Gastrocnemius medialis (tissue), 4 donors: ENCODE measurements around the gene PLCG1. TPM values are rescaled to one million over a fixed set of nuclear protein-coding genes. Genes with fewer than 3 reads are reported as not detected.
A peak's percentile ranks its signal among the peaks of the same experiment; 100 is the strongest.

Experiments
- ATAC-seq, 2 donors: fragments of 150-250 bp; one replicate each; pipeline ENCODE4 v1.9.1; 2016
- DNase-seq, 2 donors: peaks; one replicate each; pipeline ENCODE4 v3.0.0-alpha.2; 2019
- H3K27ac ChIP-seq, 4 donors: fragments of 200-600 bp; sonication (generic); 1 replicate in 1 of 4; 2 replicates in 3 of 4; pipeline ENCODE4 v1.5.1; 2016 to 2018; ENCODE audit warnings: mild to moderate bottlenecking in 2 of 4, moderate library complexity in 1 of 4
- H3K27me3 ChIP-seq, 3 donors: fragments of 200-600 bp; sonication (generic) in 2 of 3; 1 replicate in 1 of 3; 2 replicates in 2 of 3; pipeline versions ENCODE4 v1.5.1 to v1.6.0; 2016 to 2019; ENCODE audit warnings: mild to moderate bottlenecking in 1 of 3, moderate library complexity in 1 of 3
- H3K36me3 ChIP-seq, 2 donors: fragments of 200-600 bp; sonication (generic) in 1 of 2; one replicate each; pipeline ENCODE4 v1.5.1; 2017 to 2018
- H3K4me1 ChIP-seq, 2 donors: fragments of 200-600 bp; sonication (generic) in 1 of 2; one replicate each; pipeline ENCODE4 v1.5.1; 2016 to 2017; ENCODE audit warnings: mild to moderate bottlenecking in 2 of 2
- H3K4me3 ChIP-seq, 4 donors: fragments of 200-600 bp; sonication (generic) in 3 of 4; 1 replicate in 1 of 4; 2 replicates in 3 of 4; pipeline ENCODE4 v1.5.1; 2016 to 2019; ENCODE audit warnings: mild to moderate bottlenecking in 2 of 4
- H3K9me3 ChIP-seq, 3 donors: fragments of 200-600 bp; sonication (generic) in 2 of 3; 1 replicate in 1 of 3; 2 replicates in 2 of 3; pipeline ENCODE4 v1.5.1; 2016 to 2019
- CTCF ChIP-seq, 5 experiments: fragments of 450-650 bp in 3 of 5; fragments of 200-600 bp in 2 of 5; sonication (generic) in 2 of 5; IDR thresholded peaks in 4 of 5; conservative IDR thresholded peaks in 1 of 5; 1 replicate in 4 of 5; 2 replicates in 1 of 5; pipeline ENCODE4 v1.5.1; 2016 to 2019; ENCODE audit warnings: antibody characterized with exemption in 5 of 5, mild to moderate bottlenecking in 3 of 5, moderate library complexity in 3 of 5
- POLR2A ChIP-seq, 2 donors: fragments of 450-650 bp; IDR thresholded peaks; one replicate each; pipeline ENCODE4 v1.6.1; 2017; ENCODE audit warnings: antibody characterized with exemption in 2 of 2, mild to moderate bottlenecking in 2 of 2, moderate library complexity in 2 of 2
- in situ Hi-C, 4 donors: fragments of 200-750 bp; cut with MboI; loops; one replicate each; pipeline versions ENCODE4 v1.15.0 to v1.8.0; 2017; ENCODE audit warnings: low sequenced_read_pairs in 4 of 4
- intact Hi-C: fragments of 100-400 bp; cut with DNase I; formaldehyde crosslinking; loops from one replicate; pipeline ENCODE4 v1.15.1; 2023; ENCODE audit warnings: low total_unique reads
- total RNA-seq, 4 donors: library from RNA; depleted of rRNA; stranded (reverse); fragments of >200 nt; gene quantifications; one replicate each; pipeline versions ENCODE4 v1.1.0 to v1.2.3, GENCODE V29; 2016

PLCG1 gene
- total RNA-seq, 4 donors from 2014 or later: 19.9 to 58.0 (median 35.0) TPM

GRCh38 chr20:41179961-41180360, 42.6 kb downstream of the PLCG1 start:
- peaks cover 43 to 54% of the 10 kb centered on the region in 2 donors for H3K4me1 ChIP-seq
- peaks cover 0 to 5% of the 10 kb centered on the region in 2 donors for H3K36me3 ChIP-seq
- TF ChIP-seq CTCF (IDR thresholded peaks at IDR 0.05 in 4 of 5, conservative IDR thresholded peaks at IDR 0.05 in 1 of 5): no peak
- H3K27me3 ChIP-seq: no peaks in the 10 kb centered on the region
- no peak for ATAC-seq
- no peak overlapping the region for H3K4me3 ChIP-seq
- in situ Hi-C loops: loop anchor here (5.0 to 10.0 kb wide), 2 partner anchors 45 to 47 kb away; no protein-coding TSS in a partner anchor
- peak overlapping the region in 3 of 4 donors; percentile 29 to 78 (median 68) for H3K27ac ChIP-seq
- intact Hi-C loops: no loop called here
- no peaks in the 10 kb centered on the region for H3K9me3 ChIP-seq
- DNase-seq: peak in 1 of 2 donors; percentile 7

GRCh38 chr20:41180599-41181333, 43.4 kb downstream of the PLCG1 start:
- TF ChIP-seq CTCF (IDR thresholded peaks at IDR 0.05 in 4 of 5, conservative IDR thresholded peaks at IDR 0.05 in 1 of 5) (no peak), POLR2A (IDR thresholded peaks at IDR 0.05) (no peak)
- Histone ChIP-seq H3K27ac (peak overlapping the region in 2 of 4 donors; percentile 29 to 78), H3K36me3 (peaks cover 0 to 5% of the 10 kb centered on the region in 2 donors), H3K4me3 (no peak overlapping the region), H3K4me1 (peaks cover 43 to 54% of the 10 kb centered on the region in 2 donors), H3K9me3 (no peaks in the 10 kb centered on the region), H3K27me3 (no peaks in the 10 kb centered on the region)
- ATAC-seq (no peak), DNase-seq (peak in 1 of 2 donors; percentile 9)
- in situ Hi-C loops: no loop called here
- intact Hi-C loops: no loop called here

GRCh38 chr20:41181567-41181966, 44.2 kb downstream of the PLCG1 start:
- no peak overlapping the region for H3K27ac ChIP-seq
- H3K4me3 ChIP-seq: no peak overlapping the region
- intact Hi-C loops: no loop called here
- in situ Hi-C loops: no loop called here
- peak in 1 of 2 donors; percentile 4 for DNase-seq
- H3K9me3 ChIP-seq: no peaks in the 10 kb centered on the region
- ATAC-seq: no peak
- no peak for TF ChIP-seq POLR2A (IDR thresholded peaks at IDR 0.05)
- TF ChIP-seq CTCF (IDR thresholded peaks at IDR 0.05 in 4 of 5, conservative IDR thresholded peaks at IDR 0.05 in 1 of 5): no peak
- peaks cover 0 to 5% of the 10 kb centered on the region in 2 donors for H3K36me3 ChIP-seq
- H3K27me3 ChIP-seq: no peaks in the 10 kb centered on the region
- H3K4me1 ChIP-seq: peaks cover 41 to 51% of the 10 kb centered on the region in 2 donors

- H3K9me3 ChIP-seq: no peaks in the 10 kb centered on the region
- no peak overlapping the region for H3K4me3 ChIP-seq
- DNase-seq (no peak), ATAC-seq (no peak)
- H3K27ac ChIP-seq: no peak overlapping the region
- intact Hi-C loops (no loop called here), in situ Hi-C loops (no loop called here)
- peaks cover 31 to 43% of the 10 kb centered on the region in 2 donors for H3K4me1 ChIP-seq
- no peak for TF ChIP-seq POLR2A (IDR thresholded peaks at IDR 0.05)
- no peak for TF ChIP-seq CTCF (IDR thresholded peaks at IDR 0.05 in 4 of 5, conservative IDR thresholded peaks at IDR 0.05 in 1 of 5)
- H3K27me3 ChIP-seq: no peaks in the 10 kb centered on the region
- H3K36me3 ChIP-seq: peaks cover 0 to 5% of the 10 kb centered on the region in 2 donors
Observed at GRCh38 chr20:41182296-41183212, 45.2 kb downstream of the PLCG1 start.
